Measurements from ENCODE around the gene SAMSN1.

GRCh38 chr21:14582934-14583628 is 37.0 kb upstream of the SAMSN1 start:
- TF ChIP-seq CTCF (IDR thresholded peaks at IDR 0.05 in 8 of 11, conservative IDR thresholded peaks at IDR 0.05 in 3 of 11) = no peak
- TF ChIP-seq POLR2AphosphoS5 (IDR thresholded peaks at IDR 0.05) = no peak
